D341Med (cell line): Measurements from ENCODE around the gene YBX1.
"Not testable (repeated sequence)": the region's sequence is repeated elsewhere in the genome, so short reads cannot be mapped to it uniquely, and the experiment has no call there.

Experiments used
- DNase-seq: peaks from one replicate; pipeline ENCODE4 v3.0.0; 2012; ENCODE audit warnings: low spot score

YBX1 gene

DNA sequence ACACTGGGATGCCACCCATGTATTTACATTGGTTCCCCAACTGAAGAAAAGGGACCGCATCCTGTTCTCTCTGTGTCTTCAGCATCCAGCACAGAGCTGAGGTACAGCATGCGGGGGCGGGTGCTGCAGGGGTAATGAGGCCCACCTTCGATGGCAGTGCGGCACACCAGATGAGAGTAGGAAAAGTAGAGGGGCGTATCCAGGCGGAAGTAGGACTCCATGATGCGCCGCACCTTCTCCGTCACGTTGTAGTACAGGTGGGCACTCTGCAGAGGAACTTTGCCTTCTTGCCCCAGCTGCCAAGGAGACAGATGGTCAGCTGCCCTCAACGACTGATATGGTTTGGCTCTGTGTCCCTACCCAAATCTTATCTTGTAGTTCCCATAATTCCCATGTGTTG lies 67.8 kb downstream of the YBX1 start:
- no peak for DNase-seq

DNA sequence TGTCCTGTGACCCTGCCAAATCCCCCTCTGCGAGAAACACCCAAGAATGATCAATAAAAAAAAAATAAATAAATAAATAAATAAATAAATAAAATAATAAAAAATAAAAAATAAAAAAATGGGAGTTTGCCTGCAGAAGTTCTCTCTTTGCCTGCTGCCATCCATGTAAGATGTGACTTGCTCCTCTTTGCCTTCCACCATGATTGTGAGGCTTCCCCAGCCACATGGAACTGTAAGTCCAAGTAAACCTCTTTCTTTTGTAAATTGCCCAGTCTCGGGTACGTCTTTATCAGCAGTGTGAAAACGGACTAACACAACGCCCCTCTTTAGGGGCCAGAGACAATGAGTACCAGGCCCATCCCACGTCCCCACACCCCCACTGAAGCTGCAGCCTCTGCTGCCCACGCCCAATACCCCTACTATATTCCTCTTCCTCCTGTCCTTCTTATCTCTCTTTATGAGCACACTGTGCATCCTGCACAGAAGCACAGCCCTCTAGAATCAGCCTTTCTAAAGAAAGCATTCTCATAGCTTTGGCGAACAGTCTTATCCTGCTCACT lies 69.4 kb downstream of the YBX1 start:
- not testable (repeated sequence) for DNase-seq

DNA sequence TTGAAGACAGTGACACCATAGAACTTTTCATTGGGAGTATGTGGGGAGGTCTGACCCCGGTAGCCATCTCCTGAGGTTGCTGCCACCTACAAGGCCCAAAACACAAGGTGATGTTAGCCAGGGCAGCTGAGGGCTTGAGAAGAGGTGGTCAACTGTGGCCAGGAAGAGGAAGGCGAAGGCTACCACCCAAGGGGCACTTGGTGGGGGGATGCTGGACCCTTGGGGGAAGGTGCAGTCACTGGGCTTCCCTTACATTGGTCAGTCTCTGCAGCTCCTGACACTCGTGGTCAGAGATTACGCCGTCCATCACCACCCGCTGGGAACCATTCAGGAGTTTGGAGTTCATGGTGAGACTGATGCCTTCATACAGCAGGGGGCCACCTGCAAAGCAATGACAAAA lies 70.1 kb downstream of the YBX1 start:
- no peak for DNase-seq

DNA sequence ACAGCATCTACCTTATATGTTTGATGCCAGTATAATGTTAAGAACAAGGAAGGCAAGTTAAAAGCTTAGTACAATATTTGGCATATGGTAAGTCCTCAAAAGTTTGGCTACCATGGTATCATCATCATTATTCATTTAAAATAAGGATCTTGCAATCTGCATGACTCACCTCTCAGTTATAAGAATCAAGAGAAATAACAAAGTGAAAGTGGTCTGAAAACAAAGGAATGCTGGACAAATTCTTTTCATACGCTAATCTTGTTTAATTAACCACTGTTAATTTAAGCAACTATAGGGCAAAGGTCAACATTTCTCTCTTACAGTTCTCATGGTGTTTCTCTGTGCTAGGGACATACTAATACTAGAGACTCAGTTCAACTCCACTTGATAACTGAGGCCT lies 70.9 kb downstream of the YBX1 start:
- no peak for DNase-seq
